ENCODE results near the gene GYS1.
A peak's percentile ranks its signal among the peaks of the same experiment; 100 is the strongest.
"Not testable (repeated sequence)": the region's sequence is repeated elsewhere in the genome, so short reads cannot be mapped to it uniquely, and the experiment has no call there.

GYS1 gene

DNA sequence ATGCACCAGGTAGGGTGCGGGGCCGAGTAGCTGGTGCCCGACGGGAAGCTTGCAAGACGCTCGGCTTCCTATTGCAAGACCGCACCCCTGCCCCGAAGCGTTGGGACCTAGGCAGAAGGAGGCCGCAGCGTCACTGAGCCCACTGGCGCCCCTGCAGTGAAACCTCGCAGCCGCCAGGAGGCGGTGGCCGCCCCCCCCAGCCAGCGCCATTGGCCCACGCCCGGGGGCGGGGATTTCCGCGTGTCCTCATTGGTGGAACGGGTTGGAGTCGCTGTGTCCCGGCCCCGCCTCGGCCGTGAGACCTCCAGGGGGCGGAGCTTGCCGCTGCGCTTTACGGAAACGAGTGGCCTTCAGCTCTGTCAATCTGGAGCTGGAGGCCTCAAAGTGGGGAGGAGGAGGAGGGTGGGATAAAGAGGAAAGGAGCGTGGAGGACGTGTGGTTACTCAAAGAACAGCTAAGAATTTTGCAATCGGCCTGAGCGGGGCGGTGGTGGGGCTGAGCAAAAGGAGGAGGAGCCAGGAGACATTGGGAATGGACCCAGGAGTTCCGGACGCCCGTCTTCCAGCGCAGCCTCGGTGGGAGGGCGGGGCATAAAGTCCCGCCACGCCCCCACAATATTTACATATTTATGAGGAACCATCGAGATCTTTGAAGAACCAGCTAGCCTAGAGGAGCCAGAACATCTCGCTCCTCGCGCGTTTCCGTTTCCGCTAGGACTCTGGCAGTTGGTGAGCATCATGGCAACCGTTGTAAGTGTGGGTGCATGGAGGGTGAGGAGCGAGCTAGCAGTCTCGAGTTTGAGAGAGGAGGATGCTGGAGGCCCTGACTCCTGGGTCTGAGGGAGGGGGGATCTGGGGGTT lies at the start of gene GYS1, which contains the start of gene RUVBL2:
TSS of gene GYS1 (minus strand) at position 135 of the 860 bp plus-strand sequence. CDS start 197 bp downstream, outside the sequence.
TSS of gene RUVBL2 (plus strand) at position 713 of the 860 bp plus-strand sequence. CDS start at position 738, 25 bp downstream.
- peak; percentile 99 for DNase-seq

DNA sequence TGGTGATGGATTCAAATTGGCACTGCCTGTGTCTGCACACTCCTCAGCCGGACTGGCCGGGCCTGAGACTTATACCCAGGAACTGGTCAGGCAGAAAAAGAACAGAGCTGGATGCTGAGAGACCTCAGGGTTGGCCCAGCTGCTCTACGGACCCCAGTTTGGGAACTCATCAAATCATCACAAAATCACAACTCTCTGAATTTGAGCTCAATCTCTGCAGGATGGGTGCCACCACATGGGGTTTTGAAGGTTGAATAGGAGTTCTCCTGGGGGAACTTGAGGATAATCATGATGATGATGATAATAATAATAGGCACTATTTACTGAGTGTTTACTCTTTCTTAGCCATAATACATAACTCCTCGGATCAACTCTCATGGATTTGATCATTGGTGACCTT lies 49.6 kb upstream of the GYS1 start:
- not testable (repeated sequence) for DNase-seq

DNA sequence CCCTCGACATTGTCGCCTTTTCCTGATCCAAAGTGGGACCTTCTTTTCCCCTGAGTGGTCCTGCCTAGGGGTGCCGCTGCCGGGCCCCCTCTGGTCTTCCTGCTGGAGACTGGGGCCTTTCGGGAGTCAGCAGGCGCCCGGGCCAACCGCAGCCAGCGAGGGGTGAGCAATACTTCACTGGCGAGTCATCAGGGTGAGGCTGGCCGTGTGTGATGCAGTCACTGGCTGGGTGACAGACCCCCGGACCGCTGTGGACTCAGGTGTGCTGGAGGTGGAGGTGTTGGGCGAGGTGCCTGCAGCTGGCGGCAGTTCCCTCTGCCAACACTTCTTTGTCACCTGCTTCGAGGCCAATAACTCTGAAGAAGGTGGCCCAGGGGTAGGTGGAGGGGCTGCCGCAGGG lies 49.1 kb upstream of the GYS1 start:
- DNase-seq, result no peak

DNA sequence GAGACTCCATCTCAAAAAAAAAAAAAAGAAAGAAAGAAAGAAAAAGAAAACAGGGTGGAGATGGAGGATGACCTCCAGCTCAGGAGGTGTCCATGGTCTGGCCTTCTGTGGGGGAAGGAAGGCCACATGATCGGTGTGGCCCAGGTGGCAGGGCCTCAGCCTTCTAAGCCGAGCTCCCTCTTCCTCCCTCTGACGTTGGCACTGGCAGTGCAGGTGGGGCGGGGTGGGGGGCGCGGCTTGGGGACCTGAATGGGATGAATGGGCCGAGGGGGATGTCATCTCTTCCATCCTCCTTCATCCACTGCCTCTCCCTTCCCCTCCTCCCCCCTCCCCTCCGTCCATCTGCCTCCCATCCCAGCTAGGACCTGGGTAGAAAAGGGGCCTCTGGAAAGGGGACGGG lies 46.6 kb upstream of the GYS1 start:
- DNase-seq, result not testable (repeated sequence)

DNA sequence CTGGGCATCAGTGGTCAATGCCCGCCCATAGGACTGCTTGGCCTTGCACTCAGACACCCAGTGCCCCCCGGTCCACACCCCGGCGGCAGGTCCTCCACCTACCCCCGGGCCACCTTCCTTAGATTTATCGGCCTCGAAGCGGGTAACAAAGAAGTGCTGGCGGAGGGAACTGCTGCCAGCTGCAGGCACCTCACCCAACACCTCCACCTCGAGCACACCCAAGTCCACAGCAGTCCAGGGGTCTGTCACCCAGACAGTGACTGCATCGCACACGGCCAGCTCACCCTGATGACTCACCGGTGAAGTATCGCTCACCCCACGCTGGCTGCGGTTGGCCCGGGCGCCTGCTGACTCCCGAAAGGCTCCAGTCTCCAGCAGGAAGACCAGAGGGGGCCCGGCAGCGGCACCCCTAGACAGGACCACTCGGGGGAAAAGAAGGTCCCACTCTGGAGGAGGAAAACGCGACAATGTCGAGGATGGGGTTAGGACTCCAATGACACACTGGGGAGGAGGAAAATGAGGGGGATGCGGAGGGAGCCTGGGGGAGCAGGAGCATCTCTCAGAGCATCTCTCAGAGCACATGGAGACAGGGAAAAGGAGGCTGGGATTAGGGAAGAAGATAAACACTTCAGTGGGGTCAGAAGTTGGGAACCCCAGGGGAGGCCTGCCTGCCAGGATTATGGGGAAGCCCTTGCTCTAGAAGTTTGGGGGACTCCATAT lies 45.6 kb upstream of the GYS1 start:
- not testable (repeated sequence) for DNase-seq

DNA sequence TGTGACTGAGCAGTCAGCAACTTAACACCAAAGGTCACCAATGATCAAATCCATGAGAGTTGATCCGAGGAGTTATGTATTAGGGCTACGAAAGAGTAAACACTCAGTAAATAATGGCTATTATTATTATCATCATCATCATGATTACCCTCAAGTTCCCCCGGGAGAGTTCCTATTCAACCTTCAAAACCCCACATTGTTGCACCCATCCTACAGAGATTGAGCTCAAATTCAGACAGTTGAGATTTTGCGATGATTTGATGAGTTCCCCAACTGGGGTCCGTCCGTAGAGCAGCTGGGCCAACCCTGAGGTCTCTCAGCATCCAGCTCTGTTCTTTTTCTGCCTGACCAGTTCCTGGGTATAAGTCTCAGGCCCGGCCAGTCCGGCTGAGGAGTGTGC lies 45.0 kb upstream of the GYS1 start:
- not testable (repeated sequence) for DNase-seq

DNA sequence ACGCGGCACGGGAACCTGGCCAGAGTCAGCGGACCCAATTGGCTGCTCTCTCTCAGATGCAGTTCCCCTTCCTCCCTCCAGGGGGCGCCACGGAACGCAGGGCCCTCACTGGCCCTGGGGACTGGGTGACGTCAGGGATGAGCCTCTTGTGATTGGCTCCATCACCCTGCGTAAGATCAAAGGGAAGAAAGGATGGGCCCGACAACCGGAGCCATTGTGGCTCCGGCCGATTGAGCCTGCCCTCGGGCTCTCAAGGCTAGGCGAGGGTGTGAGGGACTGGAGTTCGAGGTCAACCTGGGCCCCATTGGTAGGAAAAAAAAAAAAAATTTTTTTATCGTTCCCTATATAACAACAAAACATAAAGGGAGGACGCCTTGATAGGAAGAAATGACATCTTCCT lies 43.7 kb upstream of the GYS1 start, which contains the start of gene CGB1:
TSS of gene CGB1 (minus strand) at position 81 of the 400 bp plus-strand sequence. CDS start 184 bp downstream, outside the sequence.
- peak; percentile 68 for DNase-seq

DNA sequence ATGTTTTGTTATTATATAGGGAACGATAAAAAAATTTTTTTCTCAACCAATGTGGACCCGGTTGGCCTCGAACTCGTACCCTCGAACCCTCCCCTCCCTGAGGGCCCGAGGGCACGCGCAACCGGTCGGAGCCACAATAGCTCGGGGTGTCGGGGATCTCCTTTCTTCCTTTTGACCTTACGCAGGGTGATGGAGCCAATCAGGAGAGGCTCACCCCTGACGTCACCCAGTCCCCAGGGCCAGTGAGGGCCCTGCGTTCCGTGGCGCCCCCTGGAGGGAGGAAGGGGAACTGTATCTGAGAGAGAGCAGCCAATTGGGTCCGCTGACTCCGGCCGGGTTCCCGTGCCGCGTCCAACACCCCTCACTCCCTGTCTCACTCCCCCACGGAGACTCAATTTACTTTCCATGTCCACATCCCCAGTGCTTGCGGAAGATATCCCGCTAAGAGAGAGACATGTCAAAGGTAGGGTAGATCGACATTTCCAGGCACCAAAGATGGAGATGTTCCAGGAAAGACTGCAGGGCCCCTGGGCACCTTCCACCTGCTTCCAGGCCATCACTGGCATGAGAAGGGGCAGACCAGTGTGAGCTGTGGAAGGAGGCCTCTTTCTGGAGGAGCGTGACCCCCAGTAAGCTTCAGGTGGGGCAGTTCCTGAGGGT lies 38.7 kb upstream of the GYS1 start, which contains the start of gene CGB2:
TSS of gene CGB2 (plus strand) at position 249 of the 660 bp plus-strand sequence. CDS start at position 455, 206 bp downstream.
- DNase-seq, result peak; percentile 84

DNA sequence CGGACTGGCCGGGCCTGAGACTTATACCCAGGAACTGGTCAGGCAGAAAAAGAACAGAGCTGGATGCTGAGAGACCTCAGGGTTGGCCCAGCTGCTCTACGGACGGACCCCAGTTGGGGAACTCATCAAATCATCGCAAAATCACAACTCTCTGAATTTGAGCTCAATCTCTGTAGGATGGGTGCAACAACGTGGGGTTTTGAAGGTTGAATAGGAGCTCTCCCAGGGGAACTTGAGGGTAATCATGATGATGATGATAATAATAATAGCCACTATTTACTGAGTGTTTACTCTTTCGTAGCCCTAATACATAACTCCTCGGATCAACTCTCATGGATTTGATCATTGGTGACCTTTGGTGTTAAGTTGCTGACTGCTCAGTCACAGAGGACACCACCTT lies 37.2 kb upstream of the GYS1 start:
- DNase-seq, result not testable (repeated sequence)

DNA sequence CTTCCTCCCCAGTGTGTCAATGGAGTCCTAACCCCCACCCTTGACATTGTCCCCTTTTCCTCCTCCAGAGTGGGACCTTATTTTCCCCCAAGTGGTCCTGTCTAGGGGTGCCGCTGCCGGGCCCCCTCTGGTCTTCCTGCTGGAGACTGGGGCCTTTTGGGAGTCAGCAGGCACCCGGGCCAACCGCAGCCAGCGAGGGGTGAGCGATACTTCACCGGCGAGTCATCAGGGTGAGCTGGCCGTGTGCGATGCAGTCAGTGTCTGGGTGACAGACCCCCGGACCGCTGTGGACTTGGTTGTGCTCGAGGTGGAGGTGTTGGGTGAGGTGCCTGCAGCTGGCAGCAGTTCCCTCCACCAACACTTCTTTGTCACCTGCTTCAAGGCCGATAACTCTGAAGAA lies 36.6 kb upstream of the GYS1 start:
- DNase-seq, result not testable (repeated sequence)

DNA sequence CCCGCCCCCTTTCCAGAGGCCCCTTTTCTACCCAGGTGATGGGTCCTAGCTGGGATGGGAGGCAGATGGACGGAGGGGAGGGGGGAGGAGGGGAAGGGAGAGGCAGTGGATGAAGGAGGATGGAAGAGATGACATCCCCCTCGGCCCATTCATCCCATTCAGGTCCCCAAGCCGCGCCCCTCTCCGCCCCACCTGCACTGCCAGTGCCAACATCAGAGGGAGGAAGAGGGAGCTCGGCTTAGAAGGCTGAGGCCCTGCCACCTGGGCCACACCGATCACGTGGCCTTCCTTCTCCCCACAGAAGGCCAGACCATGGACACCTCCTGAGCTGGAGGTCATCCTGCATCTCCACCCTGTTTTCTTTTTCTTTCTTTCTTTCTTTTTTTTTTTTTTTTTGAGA lies 35.6 kb upstream of the GYS1 start:
- not testable (repeated sequence) for DNase-seq

DNA sequence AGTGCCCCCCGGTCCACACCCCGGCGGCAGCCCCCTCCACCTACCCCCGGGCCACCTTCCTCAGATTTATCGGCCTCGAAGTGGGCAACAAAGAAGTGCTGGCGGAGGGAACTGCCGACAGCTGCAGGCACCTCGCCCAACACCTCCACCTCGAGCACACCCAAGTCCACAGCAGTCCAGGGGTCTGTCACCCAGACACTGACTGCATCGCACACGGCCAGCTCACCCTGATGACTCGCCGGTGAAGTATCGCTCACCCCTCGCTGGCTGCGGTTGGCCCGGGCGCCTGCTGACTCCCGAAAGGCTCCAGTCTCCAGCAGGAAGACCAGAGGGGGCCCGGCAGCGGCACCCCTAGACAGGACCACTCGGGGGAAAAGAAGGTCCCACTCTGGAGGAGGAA lies 32.5 kb upstream of the GYS1 start:
- DNase-seq, result not testable (repeated sequence)

DNA sequence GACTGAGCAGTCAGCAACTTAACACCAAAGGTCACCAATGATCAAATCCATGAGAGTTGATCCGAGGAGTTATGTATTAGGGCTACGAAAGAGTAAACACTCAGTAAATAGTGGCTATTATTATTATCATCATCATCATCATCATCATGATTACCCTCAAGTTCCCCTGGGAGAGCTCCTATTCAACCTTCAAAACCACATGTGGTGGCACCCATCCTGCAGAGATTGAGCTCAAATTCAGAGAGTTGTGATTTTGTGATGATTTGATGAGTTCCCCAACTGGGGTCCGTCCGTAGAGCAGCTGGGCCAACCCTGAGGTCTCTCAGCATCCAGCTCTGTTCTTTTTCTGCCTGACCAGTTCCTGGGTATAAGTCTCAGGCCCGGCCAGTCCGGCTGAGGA lies 32.0 kb upstream of the GYS1 start:
- not testable (repeated sequence) for DNase-seq

DNA sequence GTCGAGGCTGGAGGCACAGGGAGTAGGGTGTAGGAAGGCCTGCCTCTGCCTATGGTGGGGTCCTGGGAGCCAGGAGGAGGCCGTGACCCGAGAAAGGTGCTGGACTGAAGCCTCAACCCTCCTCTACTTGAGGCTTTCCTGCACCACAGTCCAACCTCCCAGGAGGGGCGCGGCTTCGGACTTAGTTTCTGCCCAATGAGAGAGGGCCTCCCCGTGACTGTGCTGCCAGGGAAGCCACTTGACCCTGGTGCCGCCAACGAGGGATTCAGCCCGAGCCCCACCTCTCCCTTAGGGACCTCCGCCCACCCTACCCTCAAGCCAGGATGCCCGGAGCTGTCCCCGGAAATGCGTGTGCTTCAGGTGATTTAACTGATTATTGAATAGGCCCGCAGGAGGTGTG lies 31.1 kb upstream of the GYS1 start, which contains the start of gene CGB3:
TSS of gene CGB3 (minus strand) at position 101 of the 400 bp plus-strand sequence. CDS start 362 bp downstream, outside the sequence.
- DNase-seq, result not testable (repeated sequence)

DNA sequence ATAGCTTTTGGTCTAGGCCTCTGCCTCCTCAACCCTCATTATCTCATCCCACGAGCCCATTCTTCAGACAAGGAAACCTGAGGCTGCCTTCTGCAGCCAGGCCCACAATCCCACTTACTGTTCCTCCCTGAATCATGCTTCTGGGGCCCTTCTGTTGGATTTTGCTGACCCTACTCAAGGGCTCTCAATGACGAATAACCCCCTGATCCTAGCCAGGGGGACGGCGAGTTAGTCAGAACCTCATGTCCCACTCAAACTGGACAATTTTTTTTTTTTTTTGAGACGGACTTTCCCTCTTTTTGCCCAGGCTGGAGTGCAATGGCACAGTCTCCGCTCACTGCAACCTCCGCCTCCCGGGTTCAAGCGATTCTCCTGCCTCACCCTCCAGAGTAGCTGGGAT lies 29.0 kb upstream of the GYS1 start:
- no peak for DNase-seq

DNA sequence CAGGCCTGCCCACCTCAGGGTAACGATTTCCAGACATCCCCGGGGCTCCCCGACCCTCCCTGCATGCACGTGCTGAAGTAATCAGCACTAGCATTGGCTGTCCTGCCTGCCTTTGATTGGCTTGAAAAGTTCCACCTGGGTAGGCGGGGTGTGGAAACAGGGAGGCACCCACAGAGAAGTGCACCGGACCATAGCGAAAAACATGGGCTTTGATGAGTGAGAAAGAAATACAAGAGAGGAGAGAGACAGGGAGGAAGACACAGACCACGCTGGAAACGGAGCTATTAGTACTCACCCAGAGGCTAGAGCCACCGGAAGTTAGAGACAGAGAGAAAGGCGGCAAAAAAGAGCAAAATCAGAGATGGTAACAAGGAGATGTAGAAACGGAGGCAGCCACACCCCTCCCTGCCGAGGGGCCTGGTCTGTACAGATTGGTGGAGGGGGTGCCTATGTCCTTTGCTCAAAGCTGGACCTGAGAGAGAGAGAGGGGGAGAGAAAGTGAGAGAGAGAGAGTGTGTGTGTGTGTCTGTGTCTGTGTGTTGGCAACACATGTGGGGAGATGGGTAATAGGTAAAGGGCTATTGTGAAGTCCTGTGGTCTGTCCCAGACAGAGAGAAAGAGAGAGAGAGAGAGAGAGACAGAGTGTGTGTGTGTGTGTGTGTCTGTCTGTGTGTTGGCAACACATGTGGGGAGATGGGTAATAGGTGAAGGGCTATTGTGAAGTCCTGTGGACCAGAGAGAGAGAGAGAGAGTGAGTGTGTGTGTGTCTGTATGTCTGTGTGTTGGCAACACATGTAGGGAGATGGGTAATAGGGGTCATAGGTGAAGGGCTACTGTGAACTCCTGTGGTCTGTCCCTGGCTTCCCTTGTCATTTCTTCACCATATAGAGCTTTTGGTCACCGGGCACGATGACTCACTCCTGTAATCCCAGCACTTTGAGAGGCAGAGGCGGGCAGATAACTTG lies 28.1 kb upstream of the GYS1 start:
- DNase-seq, result no peak

DNA sequence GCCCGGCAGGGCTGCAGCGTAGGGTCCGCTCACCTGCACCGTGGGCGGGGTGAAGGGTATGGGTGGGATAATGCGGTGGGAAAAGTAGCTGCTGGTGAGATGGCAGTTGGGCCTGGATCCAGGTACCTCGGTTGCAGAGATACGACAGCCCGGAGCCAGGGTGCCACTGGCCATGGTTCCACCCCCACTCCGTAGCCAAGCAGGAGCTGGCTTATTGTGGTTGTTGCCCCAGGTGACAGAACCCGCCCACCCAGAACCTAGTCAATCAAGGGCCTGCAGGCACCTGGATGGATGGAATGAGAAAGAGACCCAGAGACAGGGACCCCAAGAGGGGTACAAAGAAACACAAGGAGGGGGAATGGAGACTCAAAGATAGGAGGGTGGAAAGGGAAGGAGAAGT lies 27.2 kb upstream of the GYS1 start:
- DNase-seq, result no peak

DNA sequence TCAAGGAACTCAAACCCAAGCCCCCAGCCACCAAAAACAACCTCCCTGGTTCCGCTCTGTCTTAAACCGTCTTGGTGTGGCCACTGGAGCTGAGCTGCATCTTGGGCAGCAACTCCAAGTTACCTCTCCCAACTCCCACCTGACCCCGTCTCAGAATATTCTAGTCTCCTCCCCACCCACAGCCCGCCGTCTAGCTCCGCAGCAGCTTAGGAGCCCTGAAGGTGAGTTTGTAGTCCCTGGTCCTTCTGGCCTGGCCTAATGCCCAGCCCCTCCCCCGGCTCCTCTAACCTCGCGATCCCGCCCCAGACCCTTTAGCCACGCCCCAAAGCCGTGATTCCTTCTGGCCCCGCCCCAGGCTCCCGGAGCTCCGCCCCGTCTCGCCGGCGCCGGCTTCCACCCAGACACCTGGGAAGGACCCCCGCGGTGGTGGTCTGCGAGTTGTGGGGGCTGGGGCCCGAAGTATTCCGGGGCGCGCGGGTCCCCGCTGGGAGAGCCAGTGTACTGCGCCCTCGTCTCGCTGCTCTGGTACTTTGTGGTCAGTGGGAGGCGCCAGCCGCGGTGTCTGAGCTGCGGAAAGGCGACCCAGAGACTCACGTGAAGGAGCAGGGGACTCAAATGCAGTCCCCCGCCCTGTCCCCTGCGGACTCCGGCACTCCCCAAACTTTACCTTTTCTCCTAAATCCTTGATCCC lies 26.3 kb upstream of the GYS1 start:
- DNase-seq, result peak; percentile 22

DNA sequence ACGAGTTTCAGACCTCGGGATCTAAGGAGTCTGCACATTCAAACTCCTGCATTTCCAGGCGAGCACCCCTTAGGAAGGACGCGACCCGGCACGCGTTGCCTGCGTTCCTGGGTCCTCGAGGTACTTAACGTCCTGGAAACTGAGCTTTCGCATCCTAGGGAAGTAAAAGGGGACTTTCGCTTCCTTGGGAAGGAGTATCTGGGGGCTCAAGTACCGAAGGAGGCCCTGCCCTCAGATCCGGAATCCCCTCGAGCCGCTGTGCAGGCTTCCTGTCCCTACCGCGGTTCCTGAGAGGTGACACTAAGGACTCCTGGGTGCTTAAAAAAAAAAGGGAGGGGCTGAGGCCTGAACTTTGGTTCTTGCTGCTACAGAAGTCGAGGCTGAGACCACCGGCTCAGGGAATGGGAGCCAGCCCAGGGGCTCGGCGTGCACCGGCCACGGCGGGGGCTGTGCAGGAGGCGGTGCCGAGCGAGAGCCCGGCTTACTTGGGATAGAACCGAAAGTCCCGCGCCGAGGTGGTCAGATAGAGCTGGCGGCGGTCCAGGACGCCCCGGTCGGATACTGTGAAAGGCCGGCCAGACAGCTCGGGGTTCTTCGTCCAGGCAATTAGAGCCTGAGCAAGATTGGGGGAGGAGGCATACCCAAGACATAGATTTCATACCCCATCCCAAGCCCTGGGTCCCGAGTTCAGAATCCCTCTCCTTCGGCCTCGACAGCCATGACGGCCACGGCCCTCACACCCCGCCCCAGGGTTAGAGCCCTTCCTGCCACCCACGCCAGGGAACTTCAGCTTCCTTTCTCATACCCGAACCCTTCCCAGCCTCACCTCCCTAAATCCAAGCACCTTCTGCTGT lies 25.5 kb upstream of the GYS1 start:
- peak; percentile 28 for DNase-seq

Measured in NCI-H2171 treated with DMSO at 0.1 percent for 48 hours (cell line).